HG02642 (cell line): Measurements from ENCODE around the gene ARMH1.
A peak's percentile ranks its signal among the peaks of the same experiment; 100 is the strongest.
"Not testable (repeated sequence)": the region's sequence is repeated elsewhere in the genome, so short reads cannot be mapped to it uniquely, and the experiment has no call there.

ENCODE experiments used
- ATAC-seq: cut with Tn5 transposase; IDR thresholded peaks from one replicate; pipeline ENCODE4 v1.9.1; 2021; ENCODE audit warnings: mild to moderate bottlenecking; ENCODE audit not compliant: unreplicated experiment, poor library complexity

The ARMH1 gene

GRCh38 chr1:44688760-44689446, 14.4 kb downstream of the ARMH1 start:
- ATAC-seq: no peak

DNA sequence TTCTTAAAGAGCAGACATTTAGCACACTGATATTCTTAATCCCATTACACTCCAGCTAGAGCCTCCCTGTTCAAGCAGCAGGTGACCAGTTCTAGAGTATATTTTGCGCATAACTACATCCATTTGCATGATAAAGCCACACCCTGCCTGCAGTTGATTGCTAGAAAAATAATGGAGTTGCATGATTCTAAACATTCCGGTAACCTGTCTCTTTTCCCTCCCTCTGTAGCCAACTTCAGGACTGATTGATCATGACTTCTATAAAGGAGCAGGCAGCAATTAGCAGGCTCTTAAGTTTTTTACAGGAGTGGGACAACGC, 14.9 kb downstream of the ARMH1 start:
- ATAC-seq: no peak

- no peak for ATAC-seq
Observed at GRCh38 chr1:44693159-44693558, 18.6 kb downstream of the ARMH1 start.

DNA sequence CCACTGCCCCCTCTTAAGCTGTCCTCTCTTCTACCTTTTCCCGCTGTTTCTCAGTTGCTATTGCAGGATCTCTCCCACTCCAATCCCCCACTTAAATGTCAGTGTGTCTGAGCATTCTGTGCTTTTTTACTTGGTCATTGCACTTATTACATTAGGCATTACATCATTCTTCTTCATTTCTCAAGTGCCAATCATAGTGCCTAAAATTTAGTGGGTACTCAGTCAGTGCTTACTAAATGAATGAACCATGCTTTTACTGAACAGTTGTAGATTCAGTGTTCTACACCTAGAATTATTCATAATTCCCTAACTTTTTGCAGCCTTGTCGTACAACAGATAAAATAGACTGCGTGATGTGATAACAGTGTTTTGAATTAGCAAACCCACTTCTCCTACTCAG, 19.4 kb downstream of the ARMH1 start:
- ATAC-seq: no peak

DNA sequence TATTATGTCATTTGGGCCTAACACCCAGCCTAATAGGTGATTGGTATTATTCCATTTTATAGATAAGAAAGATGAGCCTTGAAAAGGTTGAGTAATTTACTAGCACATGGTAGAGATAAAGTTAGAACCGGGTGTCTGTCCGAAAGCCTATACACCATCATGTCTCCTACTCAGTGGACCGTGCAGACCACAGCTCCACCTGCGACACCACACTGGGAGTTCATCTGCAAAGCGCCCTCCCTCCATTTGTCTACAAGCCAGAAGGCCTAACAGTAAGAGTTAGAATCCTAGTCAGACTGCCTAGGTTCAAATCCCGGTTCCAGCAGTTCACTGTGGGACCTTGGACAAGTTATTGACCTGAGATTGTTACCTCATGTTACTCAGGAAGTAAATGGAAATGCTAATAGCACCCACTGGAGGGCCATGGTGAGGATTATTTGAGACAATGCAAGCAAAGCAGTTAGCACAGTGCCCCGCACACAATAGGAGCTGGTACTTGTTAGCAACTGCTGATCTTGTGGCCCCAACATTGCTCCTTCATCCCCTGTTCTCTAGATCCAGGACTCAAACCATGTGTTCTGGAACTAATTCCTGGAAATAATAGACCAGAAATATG, 20.5 kb downstream of the ARMH1 start:
- ATAC-seq: peak; percentile 65

DNA sequence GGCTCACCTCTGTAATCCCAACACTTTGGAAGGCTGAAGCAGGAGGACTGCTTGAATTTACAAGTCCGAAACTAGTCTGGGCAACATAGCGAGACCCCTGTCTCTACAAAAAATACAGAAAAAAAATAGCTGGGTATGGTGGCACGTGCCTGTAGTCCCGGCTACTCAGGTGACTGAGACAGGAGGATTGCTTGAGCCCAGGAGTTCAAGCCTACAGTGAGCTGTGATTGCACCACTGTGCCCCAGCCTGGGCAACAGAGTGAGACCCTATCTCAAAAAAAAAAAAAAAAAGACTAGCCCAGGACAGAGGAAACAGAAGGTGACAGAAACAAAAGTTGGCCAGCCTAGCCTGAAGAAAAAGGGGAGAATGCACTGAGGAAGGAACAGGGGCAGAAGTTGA, 21.2 kb downstream of the ARMH1 start:
- no peak for ATAC-seq

- no peak for ATAC-seq
Observed at GRCh38 chr1:44696101-44696500, 21.6 kb downstream of the ARMH1 start.

GRCh38 chr1:44696789-44697345, 22.4 kb downstream of the ARMH1 start:
- peak; percentile 44 for ATAC-seq

- ATAC-seq: no peak
Observed at GRCh38 chr1:44698138-44698537, 23.6 kb downstream of the ARMH1 start.

- ATAC-seq: not testable (repeated sequence)
Observed at GRCh38 chr1:44699375-44699774, 24.9 kb downstream of the ARMH1 start.

DNA sequence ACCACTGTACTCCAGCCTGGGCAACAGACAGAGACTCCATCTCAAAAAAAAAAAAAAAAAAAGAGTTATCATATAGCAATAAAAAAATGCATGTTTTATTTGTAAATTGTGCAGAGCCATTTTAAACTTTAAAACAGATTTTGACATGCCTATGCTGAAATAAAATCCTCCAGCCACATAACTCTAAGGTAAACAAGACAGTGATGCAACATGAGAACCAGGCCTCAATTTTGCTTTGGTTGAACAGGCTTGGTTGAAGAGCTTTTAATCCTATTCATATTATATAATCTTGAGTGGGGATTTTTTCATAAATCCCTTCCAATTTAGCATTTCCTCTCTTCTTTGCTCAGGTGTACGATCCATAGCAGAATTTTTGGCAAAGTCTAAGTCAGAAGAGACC, 26.1 kb downstream of the ARMH1 start:
- no peak for ATAC-seq

DNA sequence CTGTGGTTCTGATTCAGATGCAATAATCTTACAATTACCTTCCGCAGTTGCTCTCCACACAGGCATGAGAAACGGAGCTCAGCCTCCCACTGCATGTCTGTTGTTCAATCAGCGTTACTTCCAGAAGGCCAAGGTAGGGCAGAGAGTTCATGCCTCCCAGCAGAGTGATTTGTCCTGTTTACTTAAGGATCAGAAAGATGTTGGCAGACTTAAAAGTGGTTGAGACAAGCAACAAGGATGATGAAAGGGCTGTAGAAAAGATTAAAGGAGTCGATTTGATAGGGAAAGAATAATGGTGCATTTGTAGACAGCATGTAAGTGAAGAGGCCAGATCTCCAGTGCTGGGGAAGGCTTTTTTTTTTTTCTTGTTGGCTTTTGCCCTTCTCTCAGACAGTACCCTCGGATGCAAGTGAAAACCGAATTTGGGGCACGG, 26.6 kb downstream of the ARMH1 start:
- no peak for ATAC-seq

GRCh38 chr1:44705470-44705869, 31.0 kb downstream of the ARMH1 start:
- ATAC-seq: no peak

DNA sequence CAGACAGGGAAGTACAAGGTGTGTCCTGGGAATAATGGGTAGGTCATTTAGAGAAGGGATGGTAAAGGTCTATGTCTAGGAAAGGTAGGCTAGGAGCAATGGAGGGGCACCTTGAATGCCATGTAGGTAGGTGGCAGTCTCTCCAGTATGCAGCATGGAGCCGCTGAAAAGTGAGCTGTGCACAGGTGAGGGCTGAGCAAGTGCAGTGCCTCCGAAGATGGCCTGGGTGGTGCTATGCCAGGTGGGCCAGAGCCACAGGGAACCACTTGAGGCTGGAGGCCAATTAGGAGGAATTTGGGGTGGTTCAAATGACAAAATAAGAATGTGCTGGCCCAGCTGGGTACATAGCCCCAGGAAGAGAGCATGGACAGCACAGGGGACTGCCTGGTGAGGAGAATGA, 31.4 kb downstream of the ARMH1 start:
- no peak for ATAC-seq

DNA sequence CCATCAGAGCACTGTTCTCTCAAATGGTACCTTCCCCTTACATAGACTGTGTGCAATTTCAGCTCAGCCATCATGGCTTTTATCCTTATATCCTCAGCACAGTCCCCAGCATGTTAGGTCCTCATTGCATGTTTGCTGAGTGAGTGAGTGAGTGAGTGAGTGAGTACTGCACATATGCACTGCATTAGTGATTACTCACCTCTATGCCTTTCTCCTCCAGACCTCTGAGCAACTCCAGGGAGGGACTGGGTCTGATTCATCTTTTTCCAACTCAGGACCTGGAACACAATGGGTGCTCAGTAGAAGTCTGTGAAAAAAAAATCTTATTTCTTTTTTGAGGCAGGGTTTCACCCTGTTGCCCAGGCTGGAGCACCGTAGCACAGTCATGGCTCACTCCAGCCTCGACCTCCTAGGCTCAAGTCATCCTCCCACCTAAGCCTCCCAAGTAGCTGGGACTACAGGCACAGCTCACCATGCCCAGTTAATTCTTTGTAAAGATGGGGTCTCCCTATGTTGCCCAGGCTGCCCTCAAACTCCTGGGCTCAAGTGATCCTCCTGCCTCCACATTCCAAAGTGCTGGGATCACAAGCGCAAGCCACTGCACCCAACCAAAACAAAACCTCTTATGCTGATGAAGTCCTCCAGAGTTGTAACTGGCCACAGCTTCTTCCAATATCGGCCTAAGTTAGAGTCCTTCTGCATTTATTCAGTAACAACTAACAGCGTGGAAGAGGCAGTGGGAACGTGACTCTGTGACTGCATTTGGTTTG, 32.8 kb downstream of the ARMH1 start:
- no peak for ATAC-seq

DNA sequence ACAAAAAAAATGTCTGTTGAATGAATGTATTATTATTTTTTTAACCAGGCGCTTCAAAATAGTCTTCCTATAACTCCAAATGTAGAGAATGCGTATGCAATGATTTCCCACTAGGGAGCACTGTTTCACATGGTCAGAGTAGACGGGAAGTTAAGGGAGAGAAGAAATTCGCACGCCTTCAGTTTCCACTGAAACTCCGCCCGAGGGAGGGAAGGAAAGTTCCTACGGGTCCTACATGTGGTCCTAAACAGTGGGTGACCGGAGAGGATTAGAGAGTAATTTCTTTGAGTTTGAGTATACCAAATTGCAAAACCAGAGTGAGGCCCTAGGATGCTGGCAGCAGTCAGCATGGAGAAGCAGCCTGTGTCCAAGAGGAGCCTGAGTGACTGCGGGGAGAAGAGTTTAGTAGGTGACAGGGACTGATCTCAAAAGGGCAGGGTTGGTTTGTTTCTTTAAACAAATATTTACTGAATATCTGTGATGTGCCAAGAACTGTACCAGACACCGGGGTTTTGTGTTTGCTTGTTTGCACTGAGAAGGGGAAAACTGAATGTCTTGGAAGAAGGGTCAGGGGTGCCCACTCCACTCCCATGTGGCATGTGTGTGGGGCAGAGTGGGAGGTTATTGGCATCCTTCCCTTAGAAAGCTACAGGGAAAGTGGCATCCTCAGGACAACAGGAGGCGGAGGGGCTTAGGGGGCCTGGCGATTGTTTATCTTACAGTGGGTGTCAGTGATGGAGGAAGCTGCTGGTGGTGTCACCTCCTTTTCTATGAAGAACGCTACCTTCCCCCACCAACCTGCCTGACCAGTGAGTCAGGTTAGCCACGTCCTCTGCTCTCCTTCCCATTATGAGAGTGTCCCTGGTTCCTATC, 33.7 kb downstream of the ARMH1 start:
- ATAC-seq: no peak

GRCh38 chr1:44713321-44713781, 38.8 kb downstream of the ARMH1 start:
- no peak for ATAC-seq

- ATAC-seq: no peak
Observed at GRCh38 chr1:44714532-44714931, 40.0 kb downstream of the ARMH1 start.

DNA sequence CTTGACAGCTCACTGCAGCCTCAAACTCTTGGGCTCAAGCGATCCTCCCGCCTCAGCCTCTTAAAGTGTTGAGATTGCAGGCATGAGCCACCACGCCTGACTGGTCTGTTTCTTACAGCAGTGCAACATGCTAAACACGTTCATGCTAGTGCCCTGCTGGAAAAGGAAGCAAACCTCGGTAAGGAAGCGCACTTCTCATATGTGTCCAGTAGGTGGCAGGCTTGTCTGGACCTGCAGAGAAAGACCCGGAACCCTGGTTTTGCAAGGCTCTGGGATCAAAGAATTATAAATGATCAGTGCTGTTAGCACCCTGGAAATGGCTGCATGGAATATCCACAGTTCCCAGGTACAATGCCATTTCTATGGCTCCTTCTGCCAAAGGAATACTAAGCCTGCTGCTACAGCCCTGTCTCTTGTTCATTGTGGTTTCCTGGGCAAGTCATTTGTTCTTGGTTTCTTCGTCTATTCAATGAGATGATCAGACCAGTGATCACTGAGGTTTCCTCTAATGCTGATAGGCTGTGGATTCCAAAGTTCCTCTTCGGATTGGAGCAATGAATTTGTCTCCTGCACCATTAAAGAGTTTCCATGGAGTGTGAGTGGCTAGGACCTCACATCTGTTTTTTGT, 40.5 kb downstream of the ARMH1 start:
- ATAC-seq: no peak

DNA sequence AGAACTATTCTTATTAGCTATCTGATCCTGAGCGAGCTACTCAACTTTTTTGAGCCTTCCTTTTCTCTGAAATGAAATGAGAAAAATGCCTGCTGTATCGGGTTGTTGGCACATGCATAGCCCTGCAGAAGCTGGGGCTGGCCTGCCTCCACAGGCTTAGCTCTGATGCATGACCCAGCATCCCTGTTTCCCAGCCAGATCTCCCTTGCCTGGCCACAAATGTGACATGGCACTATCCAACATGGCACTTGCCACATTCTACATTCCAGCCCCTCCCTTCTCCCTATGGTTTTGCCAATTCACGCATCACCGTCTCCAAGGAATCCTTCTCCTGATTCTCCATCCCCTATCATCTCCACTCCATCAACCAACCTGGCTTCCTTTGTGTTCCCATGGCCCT, 42.6 kb downstream of the ARMH1 start:
- no peak for ATAC-seq
